Measurements from ENCODE around the gene ZNF532. TPM values are rescaled to one million over a fixed set of nuclear protein-coding genes. Genes with fewer than 3 reads are reported as not detected.

The ZNF532 gene
- total and polyA plus RNA-seq, 11 donors = 16.0 to 84.4 (median 69.9) TPM

- ATAC-seq (no peak), DNase-seq (no peak)
- Histone ChIP-seq H3K27me3 (no peaks in the 10 kb centered on the region), H3K36me3 (peaks cover 2 to 83% (median 39%) of the 10 kb centered on the region in 9 donors), H3K9me3 (no peaks in the 10 kb centered on the region), H3K4me1 (peaks cover 0 to 45% (median 12%) of the 10 kb centered on the region in 12 donors), H3K4me3 (no peak overlapping the region), H3K27ac (no peak overlapping the region)
- intact Hi-C loops (cut with DNase I) = no loop called here
- WGBS, 4 donors = 89 to 97% (median 94%) methylated on average over 3 of the region's 3 CpGs
- TF ChIP-seq POLR2A (IDR thresholded peaks at IDR 0.05) (no peak), CTCF (IDR thresholded peaks at IDR 0.05) (no peak)
Measured at GRCh38 chr18:58878640-58879039, 14.0 kb downstream of the ZNF532 start.

- peak overlapping the region in 4 of 12 donors; percentile 9 to 35 (median 26) for H3K27ac ChIP-seq
- 47 to 72% (median 68%) methylated on average over 2 of the region's 2 CpGs for WGBS, 4 donors
Measured at GRCh38 chr18:58881477-58881876, 16.8 kb downstream of the ZNF532 start.

GRCh38 chr18:58882044-58882443, 17.4 kb downstream of the ZNF532 start:
- intact Hi-C loops (cut with DNase I) = no loop called here
- WGBS, 4 donors = 95 to 97% (median 96%) methylated on average over 4 of the region's 4 CpGs
- DNase-seq = no peak
- Histone ChIP-seq H3K36me3 (peaks cover 0 to 79% (median 37%) of the 10 kb centered on the region in 9 donors), H3K4me1 (peaks cover 0 to 58% (median 19%) of the 10 kb centered on the region in 12 donors), H3K9me3 (no peaks in the 10 kb centered on the region), H3K4me3 (no peak overlapping the region), H3K27me3 (no peaks in the 10 kb centered on the region), H3K27ac (peak overlapping the region in 2 of 12 donors; percentile 9 to 35)
- ATAC-seq = no peak
- TF ChIP-seq POLR2A (IDR thresholded peaks at IDR 0.05) = no peak
- TF ChIP-seq CTCF (IDR thresholded peaks at IDR 0.05) = no peak

More at GRCh38 chr18:58881477-58881876, 16.8 kb downstream of the ZNF532 start:
- TF ChIP-seq CTCF (IDR thresholded peaks at IDR 0.05) (no peak), POLR2A (IDR thresholded peaks at IDR 0.05) (no peak)
- ATAC-seq = no peak
- Histone ChIP-seq H3K9me3 (no peaks in the 10 kb centered on the region), H3K4me3 (no peak overlapping the region), H3K36me3 (peaks cover 0 to 84% (median 43%) of the 10 kb centered on the region in 9 donors), H3K4me1 (peaks cover 0 to 52% (median 15%) of the 10 kb centered on the region in 12 donors), H3K27me3 (no peaks in the 10 kb centered on the region)
- intact Hi-C loops (cut with DNase I) = no loop called here
- DNase-seq = no peak

- Histone ChIP-seq H3K4me3 (no peak overlapping the region), H3K36me3 (peaks cover 0 to 75% (median 35%) of the 10 kb centered on the region in 9 donors), H3K4me1 (peaks cover 0 to 59% (median 23%) of the 10 kb centered on the region in 12 donors), H3K27ac (peak overlapping the region in 1 of 12 donors; percentile 17), H3K9me3 (no peaks in the 10 kb centered on the region), H3K27me3 (no peaks in the 10 kb centered on the region)
- DNase-seq (no peak), ATAC-seq (no peak)
- 22 to 46% (median 30%) methylated on average over 1 of the region's 1 CpG for WGBS, 4 donors
- intact Hi-C loops (cut with DNase I) = no loop called here
- TF ChIP-seq CTCF (IDR thresholded peaks at IDR 0.05) = no peak
- TF ChIP-seq POLR2A (IDR thresholded peaks at IDR 0.05) = no peak
Measured at GRCh38 chr18:58882686-58883085, 18.0 kb downstream of the ZNF532 start.

Measured in heart left ventricle (tissue), 16 donors.